ENCODE data around the gene ADORA1.

ADORA1 gene

GRCh38 chr1:203093754-203094410 is 33.6 kb upstream of the ADORA1 start:
- no peak for DNase-seq (ENCODE audit: low read depth, low spot score)

DNA sequence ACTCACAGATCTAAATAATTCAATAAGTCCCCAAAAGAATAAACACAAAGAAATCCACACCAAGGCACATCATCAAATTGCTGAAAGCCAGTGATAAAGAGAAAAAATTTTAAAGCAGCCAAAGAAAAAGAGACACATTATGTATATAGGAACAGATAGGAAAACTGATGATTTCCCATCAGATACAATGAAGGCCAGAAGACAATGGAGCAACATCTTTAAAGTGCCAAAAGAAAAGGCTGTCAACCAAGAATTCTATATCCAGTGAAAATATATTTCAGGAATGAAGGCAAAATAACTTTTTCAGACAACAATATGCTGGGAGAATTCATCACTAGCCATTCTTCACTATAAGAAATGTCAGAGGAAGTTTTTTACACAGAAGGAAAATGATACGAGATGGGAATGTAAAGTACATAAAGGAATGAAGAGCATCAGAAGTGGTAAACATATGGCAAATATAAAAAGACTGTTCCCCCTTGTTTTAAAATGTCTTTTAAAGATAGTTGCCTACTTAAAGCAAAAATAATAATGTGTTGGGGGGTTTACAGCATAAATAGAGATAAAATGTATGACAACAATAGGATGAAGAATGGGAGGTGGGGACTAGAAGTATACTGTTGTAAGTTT is 32.4 kb upstream of the ADORA1 start:
- DNase-seq (ENCODE audit: low read depth, low spot score) = no peak

DNA sequence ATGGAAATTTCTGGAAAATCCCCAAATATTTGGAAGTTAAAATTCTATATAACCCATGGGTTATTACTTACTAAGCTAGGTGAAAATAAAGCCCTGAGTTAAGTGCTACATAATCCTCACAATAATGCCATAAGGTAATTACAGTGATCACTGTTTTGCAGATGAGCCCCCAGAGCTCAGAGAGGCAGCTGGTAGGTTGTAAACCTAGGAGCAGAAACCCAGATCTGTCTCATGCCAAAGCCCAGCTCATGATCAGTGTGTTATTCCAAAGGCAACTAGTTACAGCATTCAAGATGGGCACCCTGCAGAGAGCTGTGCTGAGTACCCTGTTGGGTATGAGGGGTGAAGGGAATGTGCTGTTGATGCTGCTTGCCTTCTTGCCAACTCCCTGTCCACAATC is 31.0 kb upstream of the ADORA1 start:
- DNase-seq (ENCODE audit: low read depth, low spot score) = no peak

DNA sequence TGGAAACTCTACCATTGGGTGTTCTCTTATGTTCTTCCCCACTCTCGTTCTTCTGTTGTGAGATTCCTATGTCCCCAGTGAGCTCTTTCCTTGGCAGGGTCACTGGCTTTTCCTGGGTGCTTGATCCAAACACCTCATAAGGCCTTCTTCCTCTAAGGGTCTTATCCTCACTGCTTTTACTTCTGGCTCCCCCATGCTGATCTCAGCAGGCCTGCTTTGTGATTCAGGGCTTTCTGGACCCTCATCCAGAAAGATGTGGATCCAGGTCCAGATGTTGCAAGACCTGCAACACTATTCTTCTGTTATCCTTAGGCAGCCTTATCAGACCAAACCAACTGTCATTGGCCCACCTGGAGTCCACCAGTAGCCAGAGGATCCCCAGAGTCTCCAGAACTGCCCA is 30.5 kb upstream of the ADORA1 start:
- DNase-seq (ENCODE audit: low read depth, low spot score) = no peak

GRCh38 chr1:203098445-203098844 is 29.1 kb upstream of the ADORA1 start:
- no peak for DNase-seq (ENCODE audit: low read depth, low spot score)

DNA sequence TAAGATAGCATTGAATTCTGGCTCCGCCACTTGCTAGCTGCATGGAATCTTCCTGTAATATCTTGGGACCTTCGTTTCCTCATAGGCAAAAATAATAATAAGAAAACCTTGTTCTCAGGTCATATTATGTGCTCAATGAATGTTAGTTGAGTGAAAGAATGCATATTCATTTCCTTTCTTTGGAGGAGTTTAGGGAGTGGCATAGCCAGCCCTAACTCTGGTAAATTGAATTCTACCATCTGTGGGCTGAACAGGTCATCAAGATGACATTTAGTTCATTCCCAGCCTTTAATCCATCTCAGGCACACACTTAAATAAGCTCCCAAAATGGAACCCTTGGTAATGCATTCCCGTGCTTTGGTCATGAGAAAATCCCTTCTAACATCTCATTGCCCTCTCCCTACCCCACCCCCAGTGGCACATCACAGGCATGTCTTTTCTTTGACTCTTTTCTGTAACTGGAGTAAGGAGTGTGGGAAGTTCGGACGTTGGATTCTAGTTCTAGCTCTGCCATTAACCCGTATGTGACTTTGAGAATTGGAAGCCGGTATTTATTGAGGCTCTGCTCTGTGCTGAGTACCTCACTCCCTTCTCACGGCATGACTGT is 28.5 kb upstream of the ADORA1 start:
- DNase-seq (ENCODE audit: low read depth, low spot score) = no peak

DNA sequence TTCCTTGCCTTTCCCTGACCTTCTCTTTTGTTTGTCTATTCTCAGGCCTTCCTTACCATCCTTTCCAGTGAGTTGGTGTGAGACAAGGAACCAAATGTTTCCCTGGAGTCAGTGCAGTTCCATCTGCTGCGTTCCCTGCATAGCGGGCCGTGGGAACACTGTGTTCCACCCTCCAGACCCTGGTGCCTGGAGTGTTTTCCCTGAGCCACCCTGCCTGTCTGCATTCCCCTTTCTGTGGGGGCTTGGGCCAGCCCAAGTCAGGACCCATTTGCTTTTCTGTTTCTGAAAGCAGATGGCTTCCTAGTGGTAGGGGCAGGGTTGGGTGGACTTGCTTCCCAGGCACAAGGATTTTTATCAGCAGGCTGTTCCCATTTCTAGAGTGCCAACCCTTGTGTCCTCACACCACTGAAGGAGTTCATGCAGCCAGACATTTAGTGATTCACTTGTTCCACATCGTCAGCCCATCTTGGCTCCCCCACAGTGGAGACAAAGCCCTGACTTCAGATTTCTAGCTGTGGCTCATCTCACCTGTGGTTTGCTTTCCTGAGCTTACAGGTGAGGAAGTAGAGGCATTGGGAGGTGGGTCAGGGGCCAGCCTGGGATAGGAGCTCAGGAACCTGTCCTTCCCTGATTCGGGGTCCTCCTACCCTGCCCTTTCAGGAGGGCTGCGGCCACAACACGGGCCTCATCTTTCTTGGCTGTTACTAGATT is 27.6 kb upstream of the ADORA1 start:
- no peak for DNase-seq (ENCODE audit: low read depth, low spot score)

GRCh38 chr1:203100516-203100869 is 27.0 kb upstream of the ADORA1 start:
- DNase-seq (ENCODE audit: low read depth, low spot score) = no peak

GRCh38 chr1:203101813-203102634 is 25.5 kb upstream of the ADORA1 start:
- DNase-seq (ENCODE audit: low read depth, low spot score) = no peak

GRCh38 chr1:203103216-203103615 is 24.3 kb upstream of the ADORA1 start:
- DNase-seq (ENCODE audit: low read depth, low spot score) = no peak

DNA sequence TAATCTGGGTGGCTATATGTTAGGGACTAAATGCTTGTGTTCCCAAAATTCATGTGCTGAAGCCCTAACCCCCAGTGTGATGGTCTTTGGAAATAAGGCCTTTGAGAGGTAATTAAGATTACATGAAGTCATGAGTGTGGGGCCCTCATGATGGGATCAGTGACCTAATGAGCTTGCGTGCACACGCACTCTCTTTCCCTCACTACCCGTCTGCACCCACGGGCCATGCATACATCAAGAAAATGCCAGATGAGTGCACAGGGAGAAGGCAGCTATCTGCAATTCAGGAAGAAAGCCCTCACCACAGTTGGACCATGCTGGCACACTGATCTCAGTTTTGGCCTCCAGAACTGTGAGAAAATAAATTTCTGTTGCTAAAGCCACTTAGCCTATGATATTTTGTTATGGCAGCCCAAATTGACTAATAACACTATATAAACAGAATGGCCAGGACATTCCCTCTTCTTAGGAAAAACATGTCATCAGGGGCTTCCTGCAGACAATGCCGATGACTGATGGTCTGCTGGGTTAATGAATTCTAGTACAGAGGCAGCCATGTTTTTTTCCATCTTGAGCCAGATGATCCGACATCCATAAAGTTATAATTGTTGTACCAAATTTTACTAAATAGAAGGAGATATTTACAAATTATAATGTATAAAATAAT is 23.6 kb upstream of the ADORA1 start:
- no peak for DNase-seq (ENCODE audit: low read depth, low spot score)

GRCh38 chr1:203104789-203105390 is 22.6 kb upstream of the ADORA1 start:
- no peak for DNase-seq (ENCODE audit: low read depth, low spot score)

DNA sequence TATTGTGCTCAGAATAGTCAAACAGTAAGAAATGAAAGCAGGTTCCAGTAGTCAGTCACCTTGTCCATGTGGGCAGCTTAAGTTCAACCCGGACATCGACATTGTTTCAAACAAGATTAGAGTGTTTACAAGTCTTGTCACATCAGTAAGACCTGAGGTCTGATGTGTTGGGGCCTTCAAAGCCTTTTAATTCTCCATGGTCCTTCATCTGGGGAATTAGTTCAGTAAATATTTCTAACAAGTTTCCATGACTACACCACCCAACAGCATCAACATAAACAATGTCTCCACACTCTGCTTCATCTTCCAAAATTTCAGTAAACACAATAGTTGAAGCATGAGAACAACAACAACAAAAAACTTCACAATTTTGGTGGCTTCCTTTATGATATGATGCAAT is 15.1 kb upstream of the ADORA1 start:
- DNase-seq (ENCODE audit: low read depth, low spot score) = no peak

- DNase-seq (ENCODE audit: low read depth, low spot score) = no peak
Observed at GRCh38 chr1:203113308-203113707, 14.2 kb upstream of the ADORA1 start.

DNA sequence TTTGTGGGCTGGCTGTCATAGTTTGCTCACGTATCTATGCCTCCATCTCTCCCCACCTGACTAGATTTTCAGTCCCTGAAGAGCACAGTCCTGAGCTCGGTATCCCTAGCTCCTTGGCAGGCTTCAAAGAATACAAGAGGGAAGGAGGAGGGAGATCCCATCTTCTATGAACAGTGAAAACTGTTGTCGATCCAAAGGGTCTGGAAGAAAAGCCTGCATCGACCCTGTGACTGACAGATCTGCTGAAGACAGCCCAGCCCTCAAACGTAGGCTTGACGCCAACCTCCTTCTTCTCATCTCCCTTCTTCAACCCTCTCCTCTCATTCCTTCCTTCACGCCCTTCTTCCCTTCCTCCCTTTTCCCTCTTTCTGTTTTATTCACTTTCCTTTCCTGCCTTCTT is 13.3 kb upstream of the ADORA1 start:
- DNase-seq (ENCODE audit: low read depth, low spot score) = no peak

DNA sequence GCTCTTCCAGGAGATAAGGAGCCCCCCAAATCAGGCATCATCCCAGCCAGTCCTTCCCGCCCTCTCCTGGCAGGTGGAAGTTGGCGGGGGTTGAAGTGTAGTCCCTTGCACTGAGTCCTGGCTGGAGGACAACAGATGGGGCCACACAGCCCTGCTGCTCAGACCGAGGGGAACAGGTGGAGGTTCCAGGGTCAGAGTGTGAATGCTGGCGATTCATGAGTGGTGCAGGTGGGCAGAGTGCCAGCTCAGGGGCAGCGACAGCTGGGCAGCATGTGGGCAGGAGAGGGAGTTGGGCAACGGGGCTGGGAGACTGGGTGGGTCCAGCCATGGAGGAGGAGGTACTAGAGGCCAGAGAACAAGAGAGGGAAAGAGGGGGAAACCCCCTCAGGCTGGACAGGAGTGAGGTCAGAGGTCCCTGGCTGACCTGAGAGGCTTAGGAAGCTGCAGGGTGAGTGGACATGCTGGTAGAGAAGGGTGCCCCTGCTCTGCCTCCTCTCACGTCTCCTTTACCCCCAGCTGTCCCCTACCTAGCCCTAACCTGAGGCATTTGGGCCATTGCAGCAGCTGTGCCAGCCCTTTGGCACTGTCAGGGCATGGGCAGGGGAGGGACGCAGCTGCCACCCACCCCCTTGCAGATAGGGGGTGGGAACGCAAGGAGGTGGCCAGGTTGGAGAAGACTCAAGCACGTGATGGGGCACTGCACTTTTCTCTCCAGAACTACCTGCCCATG is 11.3 kb upstream of the ADORA1 start:
- no peak for DNase-seq (ENCODE audit: low read depth, low spot score)

DNA sequence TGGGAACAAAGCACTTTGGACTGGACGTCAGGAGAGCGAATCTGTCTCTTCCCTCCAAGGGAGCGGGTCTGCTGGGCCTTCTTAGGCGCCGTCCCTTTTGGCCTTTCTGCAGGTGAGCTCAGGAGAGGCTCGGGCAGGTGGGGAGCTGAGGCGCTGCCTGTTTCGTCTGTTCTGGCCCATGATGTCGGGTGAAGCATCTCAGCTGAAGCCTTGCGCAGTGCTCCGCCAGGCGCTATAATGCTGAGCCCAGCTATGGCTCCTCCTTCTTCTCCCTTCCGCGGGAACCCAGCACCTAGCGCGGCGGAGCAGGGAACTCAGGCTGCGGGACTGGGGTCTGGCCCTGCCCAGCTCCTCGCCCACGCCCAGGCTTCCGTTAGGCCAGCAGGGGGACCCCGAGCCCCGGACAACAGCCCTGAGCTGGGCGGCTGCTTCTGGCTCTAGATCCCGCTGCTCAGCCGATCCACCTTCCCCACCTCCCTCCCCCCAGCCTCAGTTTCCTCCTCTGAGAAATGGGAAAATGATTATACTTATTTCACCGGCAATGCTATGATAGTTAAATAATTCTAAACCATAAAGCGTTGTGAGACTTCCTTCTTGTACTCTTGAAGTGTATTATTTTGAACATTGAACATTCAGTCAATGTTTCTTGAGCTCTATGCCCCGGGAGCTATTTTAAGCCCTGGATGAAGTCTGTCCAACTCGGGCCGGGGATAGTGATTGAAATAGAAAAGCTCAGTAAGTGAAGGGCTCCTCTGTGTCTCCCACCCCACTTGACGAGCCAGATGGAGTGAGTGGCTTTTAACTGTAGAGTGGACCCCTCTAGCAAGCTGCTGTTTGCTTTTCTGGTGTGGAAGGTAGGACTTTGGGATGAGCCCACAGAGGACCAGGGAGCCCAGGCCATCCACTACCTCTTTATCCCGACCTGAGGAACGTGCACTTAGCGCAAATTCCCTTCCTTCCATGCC is 9.6 kb upstream of the ADORA1 start:
- DNase-seq (ENCODE audit: low read depth, low spot score) = peak; percentile 9

DNA sequence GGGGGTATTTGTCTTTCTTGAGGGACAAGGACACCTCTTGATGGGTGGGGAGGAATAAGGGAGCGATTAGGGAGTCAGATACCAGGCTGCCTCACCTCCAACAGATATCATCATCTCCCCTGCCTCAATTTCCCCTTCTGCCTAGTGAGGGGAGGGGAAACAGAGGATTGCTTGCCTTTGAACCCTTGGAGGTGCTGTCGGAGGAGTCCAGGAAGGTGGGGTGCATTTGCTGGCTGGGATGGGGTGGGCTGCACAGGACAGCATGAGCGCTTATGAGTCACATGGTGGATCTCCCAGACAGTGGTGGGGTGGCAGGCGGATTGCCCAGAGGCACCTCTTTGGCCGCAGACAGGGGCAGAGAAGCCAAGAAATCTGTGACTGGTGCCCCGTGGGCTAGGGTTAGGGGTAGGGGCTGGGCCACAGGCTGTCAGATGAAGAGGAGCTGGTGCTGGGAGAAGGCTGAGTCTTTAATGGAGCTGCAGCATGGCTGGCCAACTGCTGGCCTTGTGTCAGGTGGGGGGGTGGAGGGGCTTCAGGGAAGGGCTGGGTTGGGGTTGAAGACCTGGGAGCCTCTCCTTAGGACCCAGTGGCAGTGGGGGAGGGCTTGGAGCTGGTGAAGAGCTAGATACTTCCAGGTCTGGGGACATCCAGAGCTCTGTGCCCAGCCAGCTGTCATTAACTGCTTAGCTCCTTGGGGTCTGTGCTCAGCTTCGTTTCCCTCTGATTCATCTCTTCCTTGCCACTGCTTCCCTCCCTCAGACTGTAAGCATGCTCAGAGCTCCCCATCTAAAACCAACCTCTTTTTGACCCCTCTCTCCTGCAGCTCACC is 7.0 kb upstream of the ADORA1 start:
- no peak for DNase-seq (ENCODE audit: low read depth, low spot score)
